Ovary (tissue), 3 donors: Measurements from ENCODE around the gene MIEF2.

Experiments used
- POLR2A ChIP-seq: fragments of 450-650 bp; IDR thresholded peaks from one replicate; pipeline ENCODE4 v1.6.1; 2017; ENCODE audit warnings: antibody characterized with exemption, mild to moderate bottlenecking, moderate library complexity
- TF ChIP-seq, protein P1 (sequence below), 3 donors: fragments of 450-650 bp in 2 of 3; fragments of 200-600 bp in 1 of 3; IDR thresholded peaks; one replicate each; pipeline versions ENCODE4 v1.5.1 to v1.8.0; 2016 to 2022; ENCODE audit warnings: antibody characterized with exemption in 3 of 3, mild to moderate bottlenecking in 1 of 3
- donor health status: DM: no; HTN: no; CAD: no.

DNA sequence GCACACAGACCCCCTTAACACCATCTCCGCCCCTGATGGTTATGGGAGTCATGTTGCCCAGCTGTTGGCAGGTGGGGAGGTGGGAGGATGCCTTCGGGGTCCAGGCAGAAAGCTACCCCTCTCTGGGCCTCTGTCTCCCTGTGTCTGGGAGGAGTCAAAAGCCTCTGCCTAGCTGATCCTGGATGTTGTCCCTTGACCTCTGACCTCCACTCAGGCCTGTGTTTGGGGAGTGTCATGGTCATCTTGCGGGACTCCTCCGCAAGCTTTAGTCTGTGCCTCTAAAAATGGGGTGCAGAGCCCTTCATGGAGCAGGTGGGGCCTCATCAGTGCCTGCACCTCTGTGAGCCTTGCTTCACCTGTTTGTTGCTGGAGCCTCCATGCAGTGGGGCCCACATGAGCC is 31.2 kb upstream of the MIEF2 start:
- TF ChIP-seq, protein P1, sequence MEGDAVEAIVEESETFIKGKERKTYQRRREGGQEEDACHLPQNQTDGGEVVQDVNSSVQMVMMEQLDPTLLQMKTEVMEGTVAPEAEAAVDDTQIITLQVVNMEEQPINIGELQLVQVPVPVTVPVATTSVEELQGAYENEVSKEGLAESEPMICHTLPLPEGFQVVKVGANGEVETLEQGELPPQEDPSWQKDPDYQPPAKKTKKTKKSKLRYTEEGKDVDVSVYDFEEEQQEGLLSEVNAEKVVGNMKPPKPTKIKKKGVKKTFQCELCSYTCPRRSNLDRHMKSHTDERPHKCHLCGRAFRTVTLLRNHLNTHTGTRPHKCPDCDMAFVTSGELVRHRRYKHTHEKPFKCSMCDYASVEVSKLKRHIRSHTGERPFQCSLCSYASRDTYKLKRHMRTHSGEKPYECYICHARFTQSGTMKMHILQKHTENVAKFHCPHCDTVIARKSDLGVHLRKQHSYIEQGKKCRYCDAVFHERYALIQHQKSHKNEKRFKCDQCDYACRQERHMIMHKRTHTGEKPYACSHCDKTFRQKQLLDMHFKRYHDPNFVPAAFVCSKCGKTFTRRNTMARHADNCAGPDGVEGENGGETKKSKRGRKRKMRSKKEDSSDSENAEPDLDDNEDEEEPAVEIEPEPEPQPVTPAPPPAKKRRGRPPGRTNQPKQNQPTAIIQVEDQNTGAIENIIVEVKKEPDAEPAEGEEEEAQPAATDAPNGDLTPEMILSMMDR (IDR thresholded peaks at IDR 0.05), result no peak
- TF ChIP-seq POLR2A, result no peak
